Kidney epithelial cell (primary cell): ENCODE data around the gene BAIAP2L2. TPM values are rescaled to one million over a fixed set of nuclear protein-coding genes. Genes with fewer than 3 reads are reported as not detected.
"Not testable (repeated sequence)": the region's sequence is repeated elsewhere in the genome, so short reads cannot be mapped to it uniquely, and the experiment has no call there.

Experiments used
- DNase-seq: peaks from one replicate; pipeline ENCODE4 v3.0.0-alpha.2; 2010; ENCODE audit warnings: low read depth
- H3K27me3 ChIP-seq: 2 replicates; pipeline ENCODE4 v1.6.0; 2011; ENCODE audit warnings: low read length; ENCODE audit not compliant: control insufficient read depth, insufficient read depth
- H3K36me3 ChIP-seq: 2 replicates; pipeline ENCODE4 v1.5.1; 2011; ENCODE audit warnings: low read length; ENCODE audit not compliant: control insufficient read depth, insufficient read depth
- H3K4me3 ChIP-seq: 2 replicates; pipeline ENCODE4 v1.5.1; 2011; ENCODE audit warnings: low read depth, mild to moderate bottlenecking, control low read depth, low read length
- CTCF ChIP-seq: IDR thresholded peaks from 2 replicates; pipeline ENCODE4 v1.5.1; 2011; ENCODE audit warnings: mild to moderate bottlenecking, moderate library complexity, low read length, control low read depth, inconsistent platforms; ENCODE audit not compliant: insufficient read depth, poor library complexity, severe bottlenecking
- total RNA-seq: library from RNA; depleted of rRNA; stranded (reverse); fragments of >200 nt; gene quantifications from 2 replicates; pipeline ENCODE4 v1.2.3, GENCODE V29; 2015

BAIAP2L2 gene
- total RNA-seq, 1 donor from 2014 or later, result 4.1 TPM

GRCh38 chr22:38125751-38126201 is 15.3 kb upstream of the BAIAP2L2 start:
- H3K4me3 ChIP-seq, result no peak overlapping the region
- no peak for TF ChIP-seq CTCF
- H3K27me3 ChIP-seq, result no peaks in the 10 kb centered on the region
- no peak for DNase-seq
- no peaks in the 10 kb centered on the region for H3K36me3 ChIP-seq

GRCh38 chr22:38125038-38125610 is 14.6 kb upstream of the BAIAP2L2 start:
- no peak for DNase-seq
- H3K36me3 ChIP-seq, result no peaks in the 10 kb centered on the region
- no peak for TF ChIP-seq CTCF
- H3K27me3 ChIP-seq, result no peaks in the 10 kb centered on the region
- H3K4me3 ChIP-seq, result no peak overlapping the region

GRCh38 chr22:38124236-38124974 is 13.9 kb upstream of the BAIAP2L2 start:
- no peak for TF ChIP-seq CTCF
- Histone ChIP-seq H3K4me3 (no peak overlapping the region), H3K36me3 (no peaks in the 10 kb centered on the region), H3K27me3 (no peaks in the 10 kb centered on the region)
- DNase-seq, result no peak

GRCh38 chr22:38122616-38123015 is 12.1 kb upstream of the BAIAP2L2 start:
- Histone ChIP-seq H3K27me3 (no peaks in the 10 kb centered on the region), H3K36me3 (no peaks in the 10 kb centered on the region)
- DNase-seq, result no peak

DNA sequence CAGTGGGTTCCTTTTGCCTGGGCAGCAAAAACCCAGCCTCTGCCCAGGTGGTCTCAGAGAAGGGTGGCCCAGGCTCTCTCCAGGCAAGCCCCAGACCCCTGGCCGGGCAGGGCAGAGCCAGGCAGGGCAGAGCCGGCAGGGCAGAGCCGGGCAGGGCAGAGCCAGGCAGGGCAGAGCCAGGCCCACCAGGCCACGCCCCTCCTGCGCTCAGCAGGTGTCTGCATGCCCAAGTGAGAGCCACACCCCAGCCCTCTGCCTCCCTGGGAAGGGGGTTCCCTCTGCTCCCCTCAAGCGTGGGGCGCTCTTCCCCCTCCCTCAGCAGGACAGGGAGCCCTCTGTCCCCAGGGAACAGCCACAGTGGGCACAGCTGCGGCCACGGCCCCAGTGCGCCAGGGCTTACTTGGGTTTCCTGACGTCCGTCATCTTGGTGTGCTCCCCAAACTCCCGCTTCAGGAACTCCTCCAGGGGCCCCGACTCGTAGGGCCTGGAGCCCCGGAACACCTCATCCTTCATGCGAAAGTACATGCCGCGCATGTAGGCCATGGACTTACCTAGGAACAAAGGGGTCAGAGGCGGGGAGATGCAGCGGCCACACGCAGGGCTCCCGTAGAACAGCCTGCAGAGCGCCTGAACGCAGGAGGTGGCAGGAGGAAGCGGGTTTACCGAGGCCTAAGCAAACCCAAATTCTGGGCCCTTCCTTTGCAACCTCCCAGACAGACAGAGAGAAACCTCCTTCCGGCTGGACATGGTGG is 10.1 kb upstream of the BAIAP2L2 start:
- no peaks in the 10 kb centered on the region for H3K36me3 ChIP-seq
- H3K27me3 ChIP-seq, result no peaks in the 10 kb centered on the region
- H3K4me3 ChIP-seq, result no peak overlapping the region
- no peak for TF ChIP-seq CTCF
- no peak for DNase-seq

More at GRCh38 chr22:38122616-38123015, 12.1 kb upstream of the BAIAP2L2 start:
- no peak overlapping the region for H3K4me3 ChIP-seq
- TF ChIP-seq CTCF, result no peak

DNA sequence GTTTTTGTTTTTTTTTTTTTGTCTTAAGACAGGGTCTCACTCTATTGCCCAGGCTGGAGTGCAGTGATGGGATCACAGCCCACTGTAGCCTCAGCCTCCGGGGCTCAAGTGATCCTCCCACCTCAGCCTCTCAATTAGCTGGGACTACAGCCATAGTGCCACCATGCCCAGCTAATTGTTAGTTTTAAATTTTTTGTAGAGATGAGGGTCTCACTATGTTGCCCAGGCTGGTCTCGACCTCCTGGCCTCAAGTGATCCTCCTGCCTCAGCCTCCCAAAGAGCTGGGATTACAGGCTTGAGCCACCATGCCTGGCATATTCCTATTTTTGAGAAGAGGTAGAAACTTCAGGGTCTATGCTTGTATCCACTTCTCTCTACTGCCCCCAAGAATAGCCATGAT is 8.3 kb upstream of the BAIAP2L2 start:
- not testable (repeated sequence) for DNase-seq, H3K27me3 ChIP-seq, H3K36me3 ChIP-seq, H3K4me3 ChIP-seq
